IMR-90 (cell line): ENCODE results near the gene ARHGEF16. TPM values are rescaled to one million over a fixed set of nuclear protein-coding genes. Genes with fewer than 3 reads are reported as not detected.

Source experiments
- ATAC-seq: fragments of 200-7000 bp; cut with Tn5 transposase; 2 replicates; pipeline ENCODE4 v1.9.1; 2020; ENCODE audit warnings: low read depth, mild to moderate bottlenecking, moderate library complexity
- BruUV-seq: library from RNA; stranded (reverse); fragments of 400-500 nt; replicated peaks from 2 replicates; lab custom pipeline; 2021; lab: Mats Ljungman, UMichigan
- CTCF ChIA-PET: fragments of 300-600 bp; formaldehyde crosslinking; extraction: SDS; loops from one replicate; lab custom pipeline; 2021; ENCODE audit warnings: antibody characterized with exemption; lab: Yijun Ruan, JAX
- POLR2A ChIA-PET: fragments of 300-600 bp; sonication (Branson Sonifier 250); formaldehyde crosslinking; loops from one replicate; lab custom pipeline; 2022; ENCODE audit warnings: antibody characterized with exemption; ENCODE audit not compliant: unreplicated experiment; lab: Charles Lee
- DNase-seq: peaks from one replicate; pipeline ENCODE4 v3.0.0; 2013
- H2AFZ ChIP-seq: replicated peaks from 2 replicates; pipeline ENCODE3; 2013; ENCODE audit warnings: low read length, mild to moderate bottlenecking; ENCODE audit not compliant: poor library complexity
- H2AK5ac ChIP-seq: 2 replicates; pipeline ENCODE4 v1.6.1; 2013; ENCODE audit warnings: low read depth, low read length, inconsistent platforms
- H2AK9ac ChIP-seq: replicated peaks from 2 replicates; pipeline ENCODE3; 2013; ENCODE audit warnings: mild to moderate bottlenecking, low read depth, low read length, moderate library complexity; ENCODE audit not compliant: poor library complexity
- H2BK120ac ChIP-seq: 2 replicates; pipeline ENCODE4 v1.6.1; 2013; ENCODE audit warnings: low read depth, low read length, inconsistent platforms
- H2BK15ac ChIP-seq: 3 replicates; pipeline ENCODE4 v1.6.1; 2013; ENCODE audit warnings: low read depth, low read length, inconsistent platforms
- H2BK20ac ChIP-seq: 2 replicates; pipeline ENCODE4 v1.6.1; 2013; ENCODE audit warnings: low read depth, mild to moderate bottlenecking, inconsistent platforms, low read length, moderate library complexity
- H2BK5ac ChIP-seq: 2 replicates; pipeline ENCODE4 v1.6.1; 2013; ENCODE audit warnings: mild to moderate bottlenecking, low read depth, low read length, inconsistent platforms; ENCODE audit not compliant: poor library complexity, severe bottlenecking
- H3K14ac ChIP-seq: replicated peaks from 2 replicates; pipeline ENCODE4 v1.6.1; 2013; ENCODE audit warnings: low read depth, low read length, inconsistent platforms
- H3K18ac ChIP-seq: 2 replicates; pipeline ENCODE4 v1.6.1; 2013; ENCODE audit warnings: low read depth, low read length, control low read depth
- H3K23ac ChIP-seq: 2 replicates; pipeline ENCODE4 v1.6.1; 2013; ENCODE audit warnings: low read depth, low read length, inconsistent platforms
- H3K27ac ChIP-seq: 2 replicates; pipeline ENCODE4 v1.5.1; 2013; ENCODE audit warnings: mild to moderate bottlenecking, control low read depth, low read length; ENCODE audit not compliant: insufficient read depth
- H3K27me3 ChIP-seq: 2 replicates; pipeline ENCODE4 v1.6.1; 2013; ENCODE audit warnings: low read length; ENCODE audit not compliant: control insufficient read depth, insufficient read depth
- H3K36me3 ChIP-seq: 2 replicates; pipeline ENCODE4 v1.6.1; 2013; ENCODE audit warnings: low read length, mixed read lengths; ENCODE audit not compliant: control insufficient read depth, insufficient read depth
- H3K4ac ChIP-seq: 2 replicates; pipeline ENCODE4 v1.6.1; 2013; ENCODE audit warnings: low read depth, low read length, inconsistent platforms
- H3K4me1 ChIP-seq: 2 replicates; pipeline ENCODE4 v1.6.1; 2013; ENCODE audit warnings: low read length, mixed read lengths; ENCODE audit not compliant: control insufficient read depth, insufficient read depth
- H3K4me2 ChIP-seq: 2 replicates; pipeline ENCODE4 v1.6.1; 2013; ENCODE audit warnings: low read depth, mild to moderate bottlenecking, control low read depth, low read length, moderate library complexity
- H3K4me3 ChIP-seq: 2 replicates; pipeline ENCODE4 v1.5.1; 2013; ENCODE audit warnings: low read depth, mild to moderate bottlenecking, control low read depth, low read length, moderate library complexity; ENCODE audit not compliant: insufficient read depth
- H3K56ac ChIP-seq: 2 replicates; pipeline ENCODE4 v1.6.1; 2013; ENCODE audit warnings: low read length, inconsistent platforms; ENCODE audit not compliant: insufficient read depth; ENCODE audit errors: extremely low read depth
- H3K79me1 ChIP-seq, 2 experiments: 2 replicates each; pipeline ENCODE4 v1.6.1; 2013; ENCODE audit warnings: low read length in 2 of 2, inconsistent platforms in 1 of 2, low read depth in 1 of 2
- H3K9ac ChIP-seq: 2 replicates; pipeline ENCODE4 v1.6.1; 2013; ENCODE audit warnings: low read depth, low read length, control low read depth
- H3K9me1 ChIP-seq: 2 replicates; pipeline ENCODE4 v1.6.1; 2013; ENCODE audit warnings: low read length, inconsistent platforms; ENCODE audit not compliant: insufficient read depth
- H3K9me3 ChIP-seq: 2 replicates; pipeline ENCODE4 v1.6.1; 2013; ENCODE audit warnings: low read length; ENCODE audit not compliant: control insufficient read depth, insufficient read depth
- H4K20me1 ChIP-seq: 2 replicates; pipeline ENCODE4 v1.6.1; 2013; ENCODE audit warnings: low read length, inconsistent platforms; ENCODE audit not compliant: insufficient read depth
- H4K5ac ChIP-seq: 2 replicates; pipeline ENCODE4 v1.6.1; 2013; ENCODE audit warnings: mild to moderate bottlenecking, low read depth, low read length, control low read depth
- H4K8ac ChIP-seq, 2 experiments: 2 replicates each; pipeline ENCODE4 v1.6.1; 2013; ENCODE audit warnings: low read depth in 2 of 2, low read length in 2 of 2, control low read depth in 1 of 2, inconsistent platforms in 1 of 2
- H4K91ac ChIP-seq: 2 replicates; pipeline ENCODE4 v1.6.1; 2013; ENCODE audit warnings: low read depth, low read length, inconsistent platforms; ENCODE audit not compliant: insufficient read depth
- BHLHE40 ChIP-seq: fragments of 150-350 bp; IDR thresholded peaks from 2 replicates; pipeline ENCODE4 v1.6.1; 2016; ENCODE audit warnings: mild to moderate bottlenecking, low read depth, low read length
- CHD1 ChIP-seq: IDR thresholded peaks from 2 replicates; pipeline ENCODE4 v1.6.1; 2012; ENCODE audit warnings: low read depth, low read length, improper control_type of control experiment
- ELK1 ChIP-seq: fragments of 150-350 bp; IDR thresholded peaks from 2 replicates; pipeline ENCODE4 v1.6.1; 2016; ENCODE audit warnings: low read depth, mild to moderate bottlenecking, low read length, moderate library complexity, borderline replicate concordance
- FOS ChIP-seq: fragments of 150-350 bp; IDR thresholded peaks from 2 replicates; pipeline ENCODE4 v1.6.1; 2016; ENCODE audit warnings: low read depth, low read length
- MAFK ChIP-seq: IDR thresholded peaks from 2 replicates; pipeline ENCODE4 v1.6.1; 2012; ENCODE audit warnings: low read depth, low read length, improper control_type of control experiment
- MAZ ChIP-seq: IDR thresholded peaks from 2 replicates; pipeline ENCODE4 v1.6.1; 2012; ENCODE audit warnings: low read depth, mild to moderate bottlenecking, low read length, improper control_type of control experiment, moderate library complexity, borderline replicate concordance
- MXI1 ChIP-seq: IDR thresholded peaks from 2 replicates; pipeline ENCODE4 v1.6.1; 2012; ENCODE audit warnings: low read depth, mild to moderate bottlenecking, low read length, moderate library complexity, borderline replicate concordance
- NFE2L2 ChIP-seq: fragments of 150-350 bp; IDR thresholded peaks from 2 replicates; pipeline ENCODE4 v1.6.1; 2016; ENCODE audit warnings: low read depth, mild to moderate bottlenecking, low read length
- POLR2A ChIP-seq: IDR thresholded peaks from 2 replicates; pipeline ENCODE4 v1.6.1; 2012; ENCODE audit warnings: mild to moderate bottlenecking, low read depth, low read length
- RAD21 ChIP-seq: IDR thresholded peaks from 2 replicates; pipeline ENCODE4 v1.6.1; 2012; ENCODE audit warnings: low read length, improper control_type of control experiment
- RCOR1 ChIP-seq: IDR thresholded peaks from 2 replicates; pipeline ENCODE4 v1.6.1; 2012; ENCODE audit warnings: mild to moderate bottlenecking, low read length, improper control_type of control experiment; ENCODE audit not compliant: insufficient replicate concordance
- SMC3 ChIP-seq: fragments of 150-350 bp; IDR thresholded peaks from 2 replicates; pipeline ENCODE4 v1.6.1; 2016; ENCODE audit warnings: low read depth, mild to moderate bottlenecking, antibody characterized with exemption, low read length, moderate library complexity
- USF2 ChIP-seq: fragments of 150-350 bp; IDR thresholded peaks from 2 replicates; pipeline ENCODE4 v1.6.1; 2017; ENCODE audit warnings: mild to moderate bottlenecking, antibody characterized with exemption, low read length, low read depth
- WGBS, 2 experiments: methylation state at CpG; one replicate each; pipeline versions ENCODE4 v1.1.5 to v1.1.7; 2013; ENCODE audit warnings: missing lambda C conversion rate in 2 of 2; ENCODE audit not compliant: insufficient read length in 1 of 2; ENCODE audit errors: extremely low coverage in 2 of 2; 5-methylcytosine and 5-hydroxymethylcytosine counted together
- dilution Hi-C: fragments of 300-500 bp; cut with HindIII; formaldehyde crosslinking; loops from one replicate; pipeline ENCODE4 v1.14.3; 2018; ENCODE audit warnings: low sequenced_read_pairs; ENCODE audit not compliant: unreplicated experiment
- in situ Hi-C: fragments of 300-500 bp; cut with MboI; formaldehyde crosslinking; loops from 3 replicates; pipeline ENCODE4 v1.14.3; 2019; ENCODE audit warnings: low sequenced_read_pairs, inconsistent platforms, mixed read lengths
- intact Hi-C: fragments of 100-400 bp; cut with micrococcal nuclease; formaldehyde crosslinking; loops from 2 replicates; pipeline ENCODE4 v1.10.0; 2022
- polyA plus RNA-seq, 3 experiments: library from polyadenylated mRNA; depleted of rRNA; stranded (reverse); fragments of >200 nt; gene quantifications; 2 replicates each; pipeline ENCODE4 v1.2.3, GENCODE V29; 2012; ENCODE audit warnings: low replicate concordance in 1 of 3
- total RNA-seq: library from RNA; depleted of rRNA; stranded (reverse); fragments of >200 nt; gene quantifications from 2 replicates; pipeline ENCODE4 v1.2.3, GENCODE V29; 2012
- TF ChIP-seq, protein P1 (sequence below): conservative IDR thresholded peaks from 2 replicates; pipeline ENCODE4 v1.5.1; 2012; ENCODE audit warnings: mild to moderate bottlenecking, low read depth, low read length, improper control_type of control experiment

Gene ARHGEF16
- total and polyA plus RNA-seq, 2 of the 4 experiments (the other 2 are of a cell fraction), result 0.18 to 0.39 TPM

GRCh38 chr1:3456964-3457909 lies 2.8 kb downstream of the ARHGEF16 start:
- DNase-seq (no peak), ATAC-seq (no peak)
- dilution Hi-C loops, result no loop called here

More at GRCh38 chr1:3456964-3457909, 2.8 kb downstream of the ARHGEF16 start:
- no TSS peak for BruUV-seq
- Histone ChIP-seq H2BK5ac (no peak overlapping the region), H2BK120ac (no peak overlapping the region), H4K8ac (no peak overlapping the region), H3K9me1 (no peaks in the 10 kb centered on the region), H3K4me1 (no peaks in the 10 kb centered on the region; the same call in 1 of the 2 replicates), H2BK20ac (no peak overlapping the region), H2AK9ac (no peak overlapping the region), H3K4ac (no peak overlapping the region), H3K36me3 (no peaks in the 10 kb centered on the region), H2BK15ac (no peak overlapping the region), H3K79me1 (no peaks in the 10 kb centered on the region), H4K5ac (no peak overlapping the region), H3K14ac (no peak overlapping the region), H3K9ac (no peak overlapping the region), H4K91ac (no peak overlapping the region), H2AFZ (no peak overlapping the region), H3K23ac (no peak overlapping the region), H3K27me3 (peaks cover 32% of the 10 kb centered on the region), H3K18ac (no peak overlapping the region), H3K9me3 (no peaks in the 10 kb centered on the region), H2AK5ac (no peak overlapping the region), H3K27ac (no peak overlapping the region), H4K20me1 (0 out of 2 replicates have a peak, but pooled peaks cover 2% of the 10 kb centered on the region), H3K56ac (no peak overlapping the region), H3K4me3 (no peak overlapping the region), H3K4me2 (no peak overlapping the region)
- intact Hi-C loops (no loop called here), in situ Hi-C loops (no loop called here)
- TF ChIP-seq CHD1, result no peak
- no peak for TF ChIP-seq USF2
- TF ChIP-seq MAZ, result no peak
- TF ChIP-seq MXI1, result no peak
- TF ChIP-seq ELK1, result no peak
- TF ChIP-seq FOS, result no peak
- no peak for TF ChIP-seq SMC3
- TF ChIP-seq NFE2L2, result no peak
- no peak for TF ChIP-seq MAFK
- no peak for TF ChIP-seq POLR2A
- TF ChIP-seq, protein P1, sequence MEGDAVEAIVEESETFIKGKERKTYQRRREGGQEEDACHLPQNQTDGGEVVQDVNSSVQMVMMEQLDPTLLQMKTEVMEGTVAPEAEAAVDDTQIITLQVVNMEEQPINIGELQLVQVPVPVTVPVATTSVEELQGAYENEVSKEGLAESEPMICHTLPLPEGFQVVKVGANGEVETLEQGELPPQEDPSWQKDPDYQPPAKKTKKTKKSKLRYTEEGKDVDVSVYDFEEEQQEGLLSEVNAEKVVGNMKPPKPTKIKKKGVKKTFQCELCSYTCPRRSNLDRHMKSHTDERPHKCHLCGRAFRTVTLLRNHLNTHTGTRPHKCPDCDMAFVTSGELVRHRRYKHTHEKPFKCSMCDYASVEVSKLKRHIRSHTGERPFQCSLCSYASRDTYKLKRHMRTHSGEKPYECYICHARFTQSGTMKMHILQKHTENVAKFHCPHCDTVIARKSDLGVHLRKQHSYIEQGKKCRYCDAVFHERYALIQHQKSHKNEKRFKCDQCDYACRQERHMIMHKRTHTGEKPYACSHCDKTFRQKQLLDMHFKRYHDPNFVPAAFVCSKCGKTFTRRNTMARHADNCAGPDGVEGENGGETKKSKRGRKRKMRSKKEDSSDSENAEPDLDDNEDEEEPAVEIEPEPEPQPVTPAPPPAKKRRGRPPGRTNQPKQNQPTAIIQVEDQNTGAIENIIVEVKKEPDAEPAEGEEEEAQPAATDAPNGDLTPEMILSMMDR, result no peak
- TF ChIP-seq BHLHE40, result no peak
- no peak for TF ChIP-seq RCOR1
- TF ChIP-seq RAD21, result no peak
- ChIA-PET POLR2A (no interaction called here), CTCF (no interaction called here)
- 79% methylated on average over 9 of the region's 29 CpGs; no CpG with 5 or more reads in 1 of the 2 experiments for WGBS, 2 experiments
